Mucosa of gallbladder (tissue), 1 donor: ENCODE results near the gene CNTRL. TPM values are rescaled to one million over a fixed set of nuclear protein-coding genes. Genes with fewer than 3 reads are reported as not detected.

Experiments
- DNase-seq: peaks from one replicate; pipeline ENCODE4 v3.0.0-alpha.2; 2020; ENCODE audit warnings: low spot score
- total RNA-seq: library from RNA; stranded (reverse); gene quantifications from one replicate; pipeline ENCODE4 v1.2.1, GENCODE V29; 2021
- donor health status: DM: no; HTN: no; CAD: no.

The CNTRL gene
- total RNA-seq, 1 donor from 2014 or later, result 11.7 TPM

- no peak for DNase-seq
Measured at GRCh38 chr9:121179930-121180681, 105.4 kb downstream of the CNTRL start.

GRCh38 chr9:121182101-121182836 is 107.5 kb downstream of the CNTRL start:
- DNase-seq, result no peak

GRCh38 chr9:121182989-121183388 is 108.2 kb downstream of the CNTRL start:
- no peak for DNase-seq

- DNase-seq, result no peak
Measured at GRCh38 chr9:121183666-121184423, 109.1 kb downstream of the CNTRL start.

- no peak for DNase-seq
Measured at GRCh38 chr9:121184463-121184862, 109.7 kb downstream of the CNTRL start.

- no peak for DNase-seq
Measured at GRCh38 chr9:121185178-121185745, 110.5 kb downstream of the CNTRL start.

GRCh38 chr9:121185774-121186403 is 111.1 kb downstream of the CNTRL start:
- no peak for DNase-seq

- no peak for DNase-seq
Measured at GRCh38 chr9:121187636-121188305, 113.0 kb downstream of the CNTRL start.

- DNase-seq, result no peak
Measured at GRCh38 chr9:121189006-121189405, 114.3 kb downstream of the CNTRL start.

GRCh38 chr9:121189660-121190059 is 114.9 kb downstream of the CNTRL start:
- no peak for DNase-seq

GRCh38 chr9:121191235-121191634 is 116.5 kb downstream of the CNTRL start:
- DNase-seq, result no peak

GRCh38 chr9:121192518-121192917 is 117.8 kb downstream of the CNTRL start:
- DNase-seq, result no peak

- no peak for DNase-seq
Measured at GRCh38 chr9:121192959-121193640, 118.3 kb downstream of the CNTRL start.

GRCh38 chr9:121194730-121195129 is 120.0 kb downstream of the CNTRL start:
- no peak for DNase-seq

- DNase-seq, result no peak
Measured at GRCh38 chr9:121196389-121196788, 121.6 kb downstream of the CNTRL start.

GRCh38 chr9:121197132-121197531 is 122.4 kb downstream of the CNTRL start:
- no peak for DNase-seq

GRCh38 chr9:121198512-121199042 is 123.8 kb downstream of the CNTRL start:
- no peak for DNase-seq

GRCh38 chr9:121199921-121200320 is 125.2 kb downstream of the CNTRL start:
- DNase-seq, result no peak

- no peak for DNase-seq
Measured at GRCh38 chr9:121200356-121200755, 125.6 kb downstream of the CNTRL start.

- DNase-seq, result no peak
Measured at GRCh38 chr9:121201045-121201737, 126.4 kb downstream of the CNTRL start.
